Stimulated activated CD4-positive, alpha-beta T cell treated with anti-CD3 and anti-CD28 coated beads, TNF-alpha, amount 100 ng/mL, for 4 hours (primary cell): ENCODE data around the gene GATA3.
"Not testable (repeated sequence)": the region's sequence is repeated elsewhere in the genome, so short reads cannot be mapped to it uniquely, and the experiment has no call there.

ENCODE experiments used
- DNase-seq, 3 experiments: peaks; one replicate each; pipeline ENCODE4 v3.0.0-alpha.2; 2020; ENCODE audit warnings: low read depth in 3 of 3

Gene GATA3

DNA sequence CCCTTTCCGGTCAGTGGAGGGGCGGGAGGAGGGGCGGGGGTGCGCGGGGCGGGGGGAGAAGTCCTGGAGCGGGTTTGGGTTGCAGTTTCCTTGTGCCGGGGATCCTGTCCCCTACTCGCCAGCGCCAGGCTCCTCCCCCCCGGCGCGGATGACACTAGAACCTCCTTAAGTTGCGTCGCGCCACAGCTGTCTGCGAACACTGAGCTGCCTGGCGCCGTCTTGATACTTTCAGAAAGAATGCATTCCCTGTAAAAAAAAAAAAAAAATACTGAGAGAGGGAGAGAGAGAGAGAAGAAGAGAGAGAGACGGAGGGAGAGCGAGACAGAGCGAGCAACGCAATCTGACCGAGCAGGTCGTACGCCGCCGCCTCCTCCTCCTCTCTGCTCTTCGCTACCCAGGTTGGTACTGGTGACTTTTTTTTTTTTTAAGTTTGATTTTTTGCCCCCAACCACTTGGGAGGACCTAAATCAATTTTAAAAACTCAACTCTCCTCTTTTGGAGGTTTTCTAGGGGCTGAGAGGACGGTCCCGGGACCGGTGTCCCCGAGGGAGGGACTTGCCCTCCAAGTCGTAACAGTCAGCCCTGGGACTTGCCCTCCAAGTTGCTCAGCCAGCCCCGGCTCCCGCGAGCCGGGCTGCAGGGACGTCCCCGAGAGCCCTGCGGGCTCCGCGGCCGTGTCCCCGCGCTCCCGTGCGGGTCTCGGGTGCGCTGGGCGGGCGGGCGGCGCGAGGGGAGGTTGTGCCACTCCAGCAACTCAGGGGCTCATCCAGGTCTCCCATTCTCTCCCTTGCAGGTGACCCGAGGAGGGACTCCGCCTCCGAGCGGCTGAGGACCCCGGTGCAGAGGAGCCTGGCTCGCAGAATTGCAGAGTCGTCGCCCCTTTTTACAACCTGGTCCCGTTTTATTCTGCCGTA lies at the start of gene GATA3:
Gene GATA3, plus strand, starts transcription at position 195 of the 914 bp plus-strand sequence. CDS start 968 bp downstream, outside the sequence.
- peak in 2 of 3 experiments; percentile 60 to 65 for DNase-seq

DNA sequence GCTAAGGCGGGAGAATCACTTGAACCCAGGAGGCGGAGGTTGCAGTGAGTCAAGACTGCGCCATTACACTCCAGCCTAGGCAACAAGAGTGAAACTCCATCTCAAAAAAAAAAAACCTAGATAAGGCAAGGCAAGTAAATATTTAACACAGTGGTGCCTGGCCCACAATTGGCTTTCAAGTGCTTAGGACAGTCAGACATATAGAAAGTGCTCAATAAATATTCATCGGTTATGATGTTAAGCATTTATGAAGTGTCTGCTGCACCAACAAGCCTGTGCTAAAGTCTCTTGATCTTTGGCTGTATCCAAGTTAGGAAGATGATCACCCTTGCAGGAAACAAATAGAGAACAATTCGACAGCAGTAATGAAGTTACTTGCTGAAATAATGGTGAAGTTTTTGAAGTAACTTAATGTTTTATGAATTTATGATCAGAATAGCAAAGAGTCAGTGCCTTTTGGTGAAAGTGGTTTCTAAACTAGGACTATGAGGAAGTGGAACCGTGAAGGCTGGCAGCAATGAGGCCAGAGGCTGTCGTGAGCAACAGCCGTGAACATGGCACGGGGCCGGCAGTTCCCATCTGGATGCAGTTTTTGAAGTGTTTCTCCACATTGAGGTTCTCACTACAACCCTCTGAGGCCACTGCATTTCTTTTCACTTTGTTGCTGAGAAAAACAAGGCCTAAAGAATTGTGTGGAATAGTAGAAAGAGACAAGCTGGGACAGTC lies 48.1 kb upstream of the GATA3 start:
- DNase-seq: no peak

DNA sequence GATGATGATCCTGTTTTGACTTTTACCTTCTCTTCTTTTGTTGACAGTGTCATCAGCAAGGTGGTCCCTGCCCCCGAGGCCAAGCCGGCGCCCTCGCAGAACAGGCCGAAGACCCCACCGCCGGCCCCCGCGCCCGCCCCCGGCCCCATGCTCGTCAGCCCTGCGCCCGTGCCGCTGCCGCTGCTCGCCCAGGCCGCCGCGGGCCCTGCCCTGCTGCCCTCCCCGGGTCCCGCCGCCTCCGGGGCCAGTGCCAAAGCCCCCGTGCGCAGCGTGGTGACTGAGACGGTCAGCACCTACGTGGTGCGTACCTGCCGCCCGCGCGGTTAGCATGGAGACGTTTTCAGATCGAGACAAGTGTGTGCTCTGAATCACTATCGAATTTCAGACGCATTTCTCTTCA lies 45.5 kb upstream of the GATA3 start:
- DNase-seq: no peak

DNA sequence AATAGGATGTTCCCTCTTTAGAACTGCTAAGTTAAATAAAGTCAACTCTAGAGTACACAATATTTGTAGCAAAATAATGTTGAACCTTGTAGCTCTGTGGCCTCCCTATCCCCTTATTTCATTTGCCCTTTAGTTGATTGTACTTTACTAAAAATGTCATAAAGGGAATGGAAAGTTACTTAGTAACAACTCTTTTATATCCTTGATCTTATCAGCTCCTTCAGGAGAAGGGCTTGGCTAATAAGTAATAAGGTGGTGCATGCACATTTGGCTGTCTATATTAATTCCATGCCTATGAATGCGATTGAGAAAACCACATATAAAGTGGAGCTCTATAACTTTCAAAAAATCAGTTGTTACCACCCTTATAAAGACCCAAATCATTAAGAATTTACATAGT lies 41.5 kb upstream of the GATA3 start:
- DNase-seq: no peak

DNA sequence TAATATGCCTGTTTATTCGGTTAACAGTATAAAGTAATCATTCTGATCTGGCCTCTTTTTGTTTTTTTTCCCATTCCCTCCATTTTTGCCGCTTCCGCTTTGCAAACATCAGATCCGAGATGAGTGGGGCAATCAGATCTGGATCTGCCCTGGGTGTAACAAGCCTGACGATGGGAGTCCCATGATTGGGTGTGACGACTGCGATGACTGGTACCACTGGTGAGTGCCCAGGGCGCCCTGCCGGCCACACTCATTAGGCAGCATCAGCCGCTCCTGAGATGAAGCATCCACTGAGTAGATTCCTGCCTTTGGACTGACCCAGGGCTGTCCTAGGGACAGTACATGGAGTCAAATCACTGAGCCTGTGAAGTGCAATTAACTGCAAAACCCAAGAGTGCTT lies 40.9 kb upstream of the GATA3 start:
- DNase-seq: no peak

DNA sequence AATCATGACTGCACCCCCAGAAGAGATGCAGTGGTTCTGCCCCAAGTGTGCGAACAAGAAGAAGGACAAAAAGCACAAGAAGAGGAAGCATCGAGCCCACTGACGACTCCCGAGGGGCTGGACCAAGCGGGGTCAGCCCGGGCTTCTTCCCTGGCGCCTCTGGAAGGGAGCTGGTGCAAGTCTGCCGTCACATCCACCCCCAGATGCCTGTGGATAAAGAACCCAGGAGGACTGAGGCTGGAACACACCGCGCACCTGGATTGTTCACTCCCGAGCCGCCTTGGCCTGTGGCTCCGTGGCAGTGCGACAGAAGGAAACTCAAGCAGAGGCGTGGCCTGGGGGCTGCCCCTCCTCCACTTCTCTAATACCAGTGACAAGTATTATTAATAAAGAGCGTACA lies 39.8 kb upstream of the GATA3 start:
- no peak for DNase-seq

DNA sequence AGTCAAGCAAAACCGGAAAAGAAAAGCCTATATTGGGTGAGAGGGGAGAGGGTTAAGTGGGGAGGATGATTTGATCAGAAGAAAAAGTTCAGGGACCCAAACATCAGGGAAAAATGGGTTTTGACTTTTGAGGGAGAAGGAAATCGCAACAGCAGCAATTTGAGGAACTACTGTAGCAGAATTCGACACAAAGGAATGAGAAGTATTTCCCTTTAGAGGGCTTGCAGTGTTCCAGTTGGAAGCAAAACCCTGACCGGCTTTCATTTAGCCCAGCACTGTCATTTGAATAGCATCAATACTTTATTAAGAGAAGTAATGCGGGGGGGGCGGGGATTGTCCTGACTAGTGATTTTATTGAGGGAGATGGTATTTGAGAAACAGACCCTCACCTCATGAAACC lies 37.2 kb upstream of the GATA3 start:
- no peak for DNase-seq

DNA sequence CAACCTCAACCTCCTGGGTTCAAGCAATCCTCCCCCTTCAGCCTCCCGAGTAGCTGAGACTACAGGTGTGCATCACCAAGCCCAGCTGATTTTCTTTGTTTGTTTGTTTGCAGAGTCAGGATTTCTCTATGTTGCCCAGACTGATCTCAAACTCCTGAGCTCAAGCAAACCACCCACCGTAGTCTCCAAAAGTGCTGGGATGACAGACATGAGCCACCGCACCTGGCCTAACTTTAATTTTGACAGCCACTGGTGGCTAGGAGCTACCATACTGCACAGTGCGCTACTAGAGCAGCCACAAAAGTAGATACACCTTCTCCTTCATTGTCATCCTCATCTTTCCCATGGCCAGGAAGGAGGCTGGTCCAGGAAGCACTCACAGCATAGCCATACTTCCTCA lies 31.2 kb upstream of the GATA3 start:
- no peak for DNase-seq

DNA sequence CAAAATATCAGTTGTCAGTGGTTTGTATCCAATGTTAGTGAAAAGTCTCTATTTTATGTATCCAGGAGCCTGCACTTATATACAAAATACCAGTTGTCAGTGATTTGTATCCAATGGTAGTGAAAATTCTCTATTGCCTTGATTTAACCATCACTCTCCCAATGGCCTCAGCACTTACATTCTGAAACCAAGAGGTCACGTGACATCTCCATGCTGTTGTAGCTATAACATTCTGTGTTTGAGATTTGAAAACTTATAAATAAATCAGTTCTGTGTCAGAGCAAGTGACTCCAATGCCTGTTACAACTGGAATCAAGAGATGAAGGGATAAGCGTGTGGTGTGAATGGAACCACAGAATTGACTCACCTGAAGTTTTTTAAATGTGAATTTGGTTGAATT lies 30.6 kb upstream of the GATA3 start:
- no peak for DNase-seq

DNA sequence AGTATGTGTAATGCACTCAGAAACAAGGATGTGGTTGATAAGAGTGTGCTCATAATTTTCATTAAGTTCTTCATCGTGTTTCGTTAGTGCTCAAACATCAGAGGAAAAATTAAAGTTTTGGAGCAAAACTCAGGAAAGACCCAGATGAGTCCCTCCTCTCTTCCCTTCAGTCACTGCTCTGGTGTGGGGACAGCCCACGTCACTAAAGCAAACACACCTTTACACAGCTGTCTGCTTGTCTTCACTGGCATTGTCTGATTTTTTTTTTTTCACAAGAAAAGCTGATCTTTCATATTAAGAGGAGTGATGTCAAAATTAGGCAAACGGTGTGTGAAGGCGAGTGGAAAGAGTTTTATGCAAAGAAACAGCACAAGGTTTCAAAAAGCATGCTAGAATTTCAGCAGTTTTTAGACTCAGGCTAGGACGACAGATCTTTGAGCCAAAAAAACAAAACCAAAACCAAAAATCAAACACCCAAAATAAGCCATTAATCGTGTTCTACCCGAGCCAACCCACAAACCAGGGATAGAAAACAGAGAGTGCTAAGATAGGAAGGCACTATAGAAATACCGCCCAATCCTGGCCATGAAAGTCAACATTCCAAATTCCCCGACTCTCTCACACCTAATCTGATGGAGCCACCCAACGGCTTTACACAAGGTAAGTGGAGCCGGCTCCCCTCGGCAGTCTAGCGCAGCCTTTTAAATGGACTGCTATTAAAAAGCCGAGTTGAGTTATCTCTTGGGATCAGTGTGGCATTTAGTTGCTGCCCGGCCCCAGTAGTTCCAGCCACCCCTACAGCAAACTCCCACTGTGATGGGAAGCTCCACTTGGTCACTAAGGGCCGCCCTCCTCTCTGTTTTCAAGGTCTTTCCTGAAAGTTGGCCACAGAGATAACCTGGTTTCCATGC lies 27.9 kb upstream of the GATA3 start:
- no peak for DNase-seq

DNA sequence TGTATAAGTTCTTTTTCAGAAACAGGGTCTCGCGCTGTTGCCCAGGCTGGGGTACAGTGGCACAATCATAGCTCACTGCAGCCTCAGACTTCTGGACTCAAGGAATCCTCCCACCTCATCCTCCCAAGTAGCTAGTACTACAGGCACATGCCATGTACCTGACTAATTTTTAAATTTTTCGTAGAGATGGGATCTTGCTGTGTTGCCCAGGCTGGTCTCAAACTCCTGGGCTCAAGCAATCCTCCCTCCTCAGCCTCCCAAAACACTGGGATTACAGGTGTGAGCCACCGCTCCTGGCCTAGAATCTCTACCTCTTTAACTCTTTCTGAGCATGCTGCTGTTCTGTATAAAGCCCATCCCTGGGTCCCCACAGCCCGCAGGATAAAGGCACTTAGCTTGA lies 23.3 kb upstream of the GATA3 start:
- DNase-seq: not testable (repeated sequence)

DNA sequence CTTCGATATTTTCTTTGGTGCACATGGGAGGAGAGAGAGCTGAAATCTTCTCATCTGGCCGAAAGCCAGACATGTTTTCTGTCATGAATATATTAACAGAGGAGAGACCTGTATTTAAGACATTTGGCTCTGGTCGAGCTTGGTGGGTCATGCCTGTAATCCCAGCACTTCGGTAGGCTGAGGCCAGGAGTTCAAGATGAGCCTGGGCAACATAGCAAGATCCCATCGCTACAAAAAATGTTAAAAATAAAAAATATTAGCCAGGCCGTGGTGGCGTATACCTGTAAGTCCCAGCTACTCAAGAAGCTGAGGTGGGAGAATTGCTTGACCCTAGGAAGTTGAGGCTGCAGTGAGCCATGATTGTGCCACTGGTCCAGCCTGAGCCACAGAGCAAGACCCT lies 21.9 kb upstream of the GATA3 start:
- no peak for DNase-seq

DNA sequence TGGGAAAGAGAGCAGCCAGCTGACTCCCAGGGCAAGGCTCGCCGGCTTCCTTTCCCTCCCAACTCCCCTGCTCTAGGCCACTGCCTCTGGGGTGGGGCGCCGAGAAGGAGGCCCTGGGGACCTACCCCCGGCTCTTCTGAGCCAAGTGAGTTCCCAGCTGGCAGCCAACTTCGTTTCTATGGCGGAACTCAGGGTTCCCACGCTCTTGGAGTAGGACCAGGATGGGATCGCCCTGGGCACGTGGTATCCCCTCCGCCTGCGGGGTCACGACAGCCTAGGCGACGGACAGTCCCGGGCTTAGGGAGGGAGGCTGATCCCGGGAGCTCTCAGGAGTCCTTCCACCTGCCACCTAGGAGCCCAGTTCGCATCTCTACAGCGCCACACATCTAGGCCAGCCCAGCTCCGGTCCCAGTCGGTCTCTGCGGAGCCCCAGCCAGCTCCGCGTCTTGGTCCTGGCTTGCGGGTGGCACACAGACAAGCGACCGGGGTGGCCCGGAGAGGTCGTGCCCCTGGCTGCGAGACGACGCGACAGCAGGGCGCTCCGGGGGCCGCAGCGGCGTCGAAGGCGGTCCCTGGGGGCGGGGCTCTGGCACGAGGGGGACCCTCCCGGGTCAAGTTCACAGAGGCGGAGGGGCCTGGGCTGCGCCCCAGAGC lies 20.5 kb upstream of the GATA3 start:
- DNase-seq: no peak

DNA sequence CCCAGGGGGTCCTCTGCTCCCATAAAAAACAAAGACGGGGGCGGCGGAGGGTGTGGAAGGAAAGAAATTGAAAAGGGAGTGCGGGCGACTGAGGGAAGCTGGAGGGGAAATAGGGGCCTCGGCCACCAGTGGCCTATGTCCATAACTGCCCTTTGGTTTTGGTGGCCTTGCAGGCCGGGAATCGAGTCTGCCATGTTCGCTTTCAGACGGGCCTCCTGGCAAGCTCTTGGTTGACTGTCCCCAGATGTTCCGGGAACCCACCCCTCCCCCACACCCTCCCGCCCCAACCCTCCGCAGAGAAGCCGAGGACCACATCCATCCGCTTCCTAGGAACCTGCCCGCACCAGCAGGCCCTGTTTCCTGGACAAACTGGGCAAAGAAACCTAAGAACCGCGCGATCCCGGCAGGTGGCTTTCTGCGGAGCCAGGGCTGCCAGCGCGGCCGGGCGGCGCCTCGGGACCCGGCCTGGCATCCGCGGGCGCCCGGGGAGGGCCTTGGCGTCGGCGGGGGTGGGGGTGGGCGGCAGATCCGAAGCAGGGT lies 20.0 kb upstream of the GATA3 start:
- DNase-seq: no peak

DNA sequence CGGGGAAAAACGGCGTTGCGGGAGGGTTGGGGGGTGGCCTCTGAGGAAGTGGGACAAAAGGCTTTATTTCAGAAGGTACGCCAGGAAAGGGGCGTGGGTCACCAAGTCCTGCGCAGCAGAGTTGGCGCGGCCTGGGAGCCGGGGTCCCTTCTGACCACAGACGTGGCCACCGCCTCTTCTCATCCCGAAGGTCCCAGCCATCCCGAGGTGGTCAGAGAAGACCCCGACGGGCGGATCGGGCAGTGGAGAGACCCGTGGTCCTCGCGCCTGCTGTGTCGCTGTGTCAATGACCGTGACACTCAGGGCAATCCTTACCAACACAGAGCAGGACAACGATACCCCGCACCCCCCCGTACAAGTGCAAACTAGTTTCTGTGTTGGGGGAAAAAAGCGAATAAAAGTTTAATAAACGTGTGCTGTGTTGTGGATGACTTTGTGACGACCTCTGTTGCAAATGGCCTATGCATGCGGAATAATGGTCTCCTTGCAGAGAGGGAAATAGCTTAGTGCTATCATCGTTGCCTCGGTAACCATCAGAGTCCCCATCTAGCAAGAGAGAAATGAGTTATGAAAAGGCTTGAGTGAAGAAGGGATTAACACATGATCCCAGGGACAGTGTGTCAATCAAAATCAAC lies 19.4 kb upstream of the GATA3 start:
- DNase-seq: no peak

DNA sequence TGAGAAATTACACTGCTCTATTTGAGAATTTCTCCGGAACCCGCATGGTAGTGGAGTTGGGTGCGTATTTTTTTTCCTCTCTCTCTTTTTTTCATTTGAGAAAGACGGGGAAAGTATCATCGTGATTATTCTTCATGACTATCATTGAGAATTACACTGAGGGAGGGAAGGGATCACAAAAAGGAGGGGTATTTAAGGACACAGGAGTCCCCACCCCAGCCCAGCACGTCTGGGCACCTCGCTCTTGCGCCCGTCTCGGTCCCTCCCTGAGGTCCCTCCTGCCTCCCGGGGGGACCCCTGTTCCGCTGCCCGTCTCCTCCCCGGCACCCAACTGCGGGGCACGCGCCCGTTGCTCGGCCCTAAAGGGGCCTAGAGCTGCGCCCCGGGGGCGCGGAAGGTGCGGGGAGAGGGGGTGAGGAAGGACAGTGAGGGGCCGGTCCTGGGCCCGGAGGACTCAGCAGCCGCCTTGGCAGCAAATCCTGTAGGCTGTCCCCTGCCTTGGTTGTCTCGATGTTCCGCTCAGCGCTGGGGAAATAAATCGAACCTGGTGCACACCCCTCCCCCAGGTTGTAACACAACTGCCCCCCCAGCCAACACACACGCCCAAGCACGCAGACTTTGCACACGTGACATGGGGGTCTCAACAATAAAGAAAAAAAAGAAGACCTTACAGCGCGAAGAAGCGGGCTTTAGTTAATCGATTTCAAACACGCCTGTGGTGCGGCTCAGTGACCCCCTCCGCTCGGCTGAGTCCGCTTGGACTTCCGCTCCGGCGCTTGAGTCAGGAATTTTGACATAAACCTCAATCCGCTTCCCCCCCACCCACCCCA lies 18.6 kb upstream of the GATA3 start:
- no peak for DNase-seq

DNA sequence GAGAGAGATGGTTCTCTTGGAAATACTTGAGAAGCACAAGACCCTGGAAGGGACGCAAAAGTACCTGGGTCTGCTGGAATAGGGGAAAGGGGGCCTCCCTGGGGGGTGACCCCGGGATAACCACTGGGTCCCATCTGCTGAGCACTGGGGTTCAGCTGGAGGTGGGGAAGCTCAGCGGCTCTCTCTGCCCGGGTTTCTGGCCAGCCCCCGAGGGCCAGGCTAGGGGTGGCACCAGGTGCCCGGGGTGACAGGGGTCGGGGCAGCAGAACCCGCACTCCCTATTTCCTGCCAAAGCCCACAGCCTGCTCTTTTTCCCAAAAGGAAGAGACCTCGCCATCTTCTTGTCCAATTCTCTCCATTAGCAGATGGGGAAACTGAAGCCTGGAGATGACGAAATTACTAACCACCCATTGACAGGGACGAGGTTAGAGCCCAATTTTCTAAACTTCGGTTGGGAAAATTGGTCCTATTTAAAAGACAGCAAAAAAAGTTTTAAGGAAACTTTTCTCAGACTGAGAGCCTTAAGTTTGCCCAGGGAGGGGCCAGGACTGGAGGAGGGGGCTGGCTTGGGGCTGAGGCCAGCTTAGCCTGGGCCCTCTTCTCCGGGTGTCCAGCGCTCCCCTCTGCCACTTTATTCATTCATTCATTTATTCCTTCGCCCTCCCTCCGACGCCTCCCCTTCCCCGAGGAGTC lies 17.8 kb upstream of the GATA3 start:
- no peak for DNase-seq

DNA sequence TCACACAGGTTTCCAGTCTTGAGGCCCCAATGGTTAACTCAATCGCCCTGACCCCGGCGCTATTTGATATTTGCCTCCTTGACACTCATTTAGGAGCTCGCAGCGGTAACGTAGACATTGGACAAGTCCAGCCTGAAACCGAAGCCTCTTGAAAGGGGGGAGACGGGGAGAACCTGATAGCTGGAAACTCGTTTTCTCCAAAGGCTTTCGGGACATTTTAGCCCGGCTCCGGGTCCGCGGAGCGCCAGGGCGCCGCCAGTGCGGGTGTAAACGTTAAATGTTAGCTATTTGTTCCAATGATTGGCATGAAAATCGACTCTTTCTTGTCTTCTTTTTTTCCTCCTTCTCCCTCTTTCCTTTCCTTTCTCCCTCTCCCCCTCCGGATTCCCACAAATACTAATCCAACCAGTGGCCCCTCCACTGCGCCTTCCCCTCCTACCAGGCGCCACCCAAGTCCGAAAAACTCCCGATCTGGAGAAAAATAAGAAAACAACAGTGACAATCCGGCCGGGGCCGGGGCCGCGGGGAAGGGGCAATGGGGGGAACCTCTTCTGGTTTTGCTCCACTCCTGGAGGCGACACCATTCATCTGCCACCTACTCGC lies 17.2 kb upstream of the GATA3 start:
- no peak for DNase-seq
